ENCODE results near the gene OR51B6.
"Not testable (repeated sequence)": the region's sequence is repeated elsewhere in the genome, so short reads cannot be mapped to it uniquely, and the experiment has no call there.

The OR51B6 gene

DNA sequence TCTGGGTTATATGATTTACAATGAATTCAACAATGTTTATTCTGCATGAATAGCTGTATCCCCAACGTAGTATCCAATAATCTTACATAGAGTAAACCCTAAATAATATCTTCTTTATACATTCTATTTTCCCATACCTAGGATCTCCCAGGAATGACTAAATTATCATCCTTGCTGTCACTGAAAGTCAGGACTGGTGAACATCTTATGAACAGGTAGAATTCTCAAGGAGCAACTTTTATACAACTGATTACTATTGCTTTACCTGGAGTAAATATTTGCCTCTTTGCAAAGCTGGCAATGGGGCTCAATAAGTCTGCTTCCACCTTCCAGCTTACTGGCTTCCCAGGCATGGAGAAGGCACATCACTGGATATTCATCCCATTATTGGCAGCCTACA is at the start of gene OR51B6:
Gene OR51B6, plus strand, starts transcription at position 301 of the 400 bp plus-strand sequence. Its CDS starts 0 bp downstream, at position 301.
- DNase-seq, result no peak

GRCh38 chr11:5301846-5302245 is 49.5 kb upstream of the OR51B6 start, which contains the start of gene OR51B4:
TSS of gene OR51B4 (minus strand) at chr11:5301946. CDS start at chr11:5301946, 0 bp downstream.
- no peak for DNase-seq

DNA sequence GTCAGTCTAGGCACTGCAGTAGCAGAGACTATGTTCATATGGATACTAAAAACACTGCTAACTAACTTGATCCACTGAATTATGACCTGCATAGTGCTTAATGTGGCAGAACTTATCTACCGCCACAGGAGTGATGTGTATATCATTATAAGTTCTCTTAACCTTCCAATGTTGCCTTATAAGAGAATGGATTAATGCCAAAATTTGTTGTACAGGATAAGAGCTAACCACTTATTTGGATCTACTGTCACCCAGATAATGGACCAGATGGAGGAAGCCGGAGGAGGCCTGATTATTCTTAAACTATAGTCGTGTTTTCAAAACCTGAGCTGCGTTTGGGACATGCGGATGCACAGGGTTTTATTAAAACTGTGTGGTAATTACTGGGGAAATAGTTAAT is 47.7 kb upstream of the OR51B6 start:
- no peak for DNase-seq

- DNase-seq, result no peak
These were observed 47.3 kb upstream of the OR51B6 start for GRCh38 chr11:5304046-5304445.

GRCh38 chr11:5307256-5308019 is 43.9 kb upstream of the OR51B6 start:
- no peak for DNase-seq

DNA sequence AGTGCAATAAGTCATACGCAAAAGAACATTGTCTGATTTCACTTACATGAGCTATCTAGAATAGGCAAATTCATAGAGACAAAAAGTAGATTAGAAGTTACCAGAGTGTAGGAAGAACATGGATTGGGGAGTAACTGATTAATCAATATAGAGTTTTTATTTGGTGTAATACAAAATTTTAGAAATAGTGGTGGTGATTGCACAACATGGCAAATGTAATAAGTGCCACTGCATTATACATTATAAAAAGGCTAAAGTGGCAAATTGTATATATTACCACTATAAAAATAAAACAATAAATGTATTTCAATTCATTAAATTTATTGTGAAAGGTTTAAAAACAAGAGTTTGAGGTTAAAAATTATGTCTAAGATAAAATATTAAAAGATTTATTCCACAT is 40.9 kb upstream of the OR51B6 start:
- no peak for DNase-seq

DNA sequence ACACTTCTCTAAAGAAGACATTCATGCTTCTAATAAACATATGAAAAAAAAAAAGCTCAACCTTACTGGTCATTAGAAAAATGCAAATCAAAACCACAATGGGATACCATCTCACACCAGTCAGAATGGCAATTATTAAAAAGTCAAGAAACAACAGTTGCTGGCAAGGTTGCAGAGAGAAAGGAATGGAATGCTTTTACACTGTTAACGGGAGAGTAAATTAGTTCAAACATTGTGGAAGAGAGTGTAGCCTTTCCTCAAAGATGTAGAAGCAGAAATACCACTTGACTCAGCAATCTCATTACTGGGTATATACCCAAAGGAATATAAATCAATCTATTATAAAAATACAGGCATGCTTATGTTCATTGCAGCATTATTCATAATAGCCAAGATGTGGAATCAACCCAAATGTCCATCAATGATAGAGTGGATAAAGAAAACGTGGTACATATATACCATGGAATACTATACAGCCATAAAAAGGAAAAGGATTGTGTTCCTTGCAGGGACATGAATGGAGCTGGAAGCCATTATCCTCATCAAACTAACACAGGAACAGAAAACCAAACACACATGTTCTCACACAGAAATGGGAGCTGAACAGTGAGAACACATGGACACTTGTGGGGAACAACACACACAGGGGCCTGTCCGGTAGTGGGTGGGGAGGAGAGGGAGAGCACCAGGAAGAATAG is 37.8 kb upstream of the OR51B6 start:
- not testable (repeated sequence) for DNase-seq

- DNase-seq, result no peak
These were observed 34.0 kb upstream of the OR51B6 start for GRCh38 chr11:5317292-5317691.

GRCh38 chr11:5324197-5324596 is 27.1 kb upstream of the OR51B6 start, which contains the start of gene OR51B2:
TSS of gene OR51B2 (minus strand) at chr11:5324297. CDS start at chr11:5324297, 0 bp downstream.
- no peak for DNase-seq

GRCh38 chr11:5335170-5335569 is 16.1 kb upstream of the OR51B6 start:
- no peak for DNase-seq

GRCh38 chr11:5336331-5336730 is 15.0 kb upstream of the OR51B6 start:
- DNase-seq, result no peak

DNA sequence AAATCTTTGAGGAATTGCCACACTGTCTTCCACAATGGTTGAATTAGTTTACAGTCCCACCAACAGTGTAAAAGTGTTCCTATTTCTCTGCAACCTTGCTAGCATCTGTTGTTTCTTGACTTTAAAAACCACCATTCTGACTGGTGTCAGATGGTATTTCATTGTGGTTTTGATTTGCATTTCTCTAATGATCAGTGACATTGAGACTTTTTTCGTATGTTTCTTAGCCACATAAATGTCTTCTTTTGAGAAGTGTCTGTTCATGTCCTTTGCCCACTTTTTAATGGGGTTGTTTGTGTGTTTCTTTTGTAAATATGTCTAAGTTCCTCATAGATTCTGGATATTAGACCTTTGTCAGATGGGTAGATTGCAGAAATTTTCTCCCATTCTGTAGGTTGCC is 14.1 kb upstream of the OR51B6 start:
- not testable (repeated sequence) for DNase-seq

DNA sequence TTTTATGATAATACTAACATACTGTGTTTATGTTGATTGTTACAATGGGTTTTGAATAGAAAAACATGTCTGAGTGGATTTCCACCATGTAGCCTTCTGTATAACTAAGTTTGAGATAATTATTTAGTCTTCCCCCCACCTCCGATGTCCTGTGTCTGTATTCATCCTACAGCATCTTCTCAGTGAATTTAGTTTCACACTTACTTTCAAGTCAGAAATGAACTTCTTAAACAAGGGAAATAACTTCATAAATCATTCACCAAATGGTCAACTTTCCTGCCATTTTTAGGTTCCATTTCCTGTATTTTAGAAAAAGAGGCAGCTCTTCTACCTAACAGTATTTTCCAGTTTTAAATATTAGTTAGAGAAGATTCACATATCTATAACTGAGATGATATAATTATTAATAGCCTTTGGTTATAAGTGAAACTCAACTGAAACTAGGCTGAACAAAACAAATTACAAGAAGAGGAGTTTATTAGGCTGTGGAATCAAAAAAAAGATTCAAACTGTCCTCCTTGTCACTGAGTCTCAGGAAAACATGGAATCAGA is 11.5 kb upstream of the OR51B6 start:
- no peak for DNase-seq

DNA sequence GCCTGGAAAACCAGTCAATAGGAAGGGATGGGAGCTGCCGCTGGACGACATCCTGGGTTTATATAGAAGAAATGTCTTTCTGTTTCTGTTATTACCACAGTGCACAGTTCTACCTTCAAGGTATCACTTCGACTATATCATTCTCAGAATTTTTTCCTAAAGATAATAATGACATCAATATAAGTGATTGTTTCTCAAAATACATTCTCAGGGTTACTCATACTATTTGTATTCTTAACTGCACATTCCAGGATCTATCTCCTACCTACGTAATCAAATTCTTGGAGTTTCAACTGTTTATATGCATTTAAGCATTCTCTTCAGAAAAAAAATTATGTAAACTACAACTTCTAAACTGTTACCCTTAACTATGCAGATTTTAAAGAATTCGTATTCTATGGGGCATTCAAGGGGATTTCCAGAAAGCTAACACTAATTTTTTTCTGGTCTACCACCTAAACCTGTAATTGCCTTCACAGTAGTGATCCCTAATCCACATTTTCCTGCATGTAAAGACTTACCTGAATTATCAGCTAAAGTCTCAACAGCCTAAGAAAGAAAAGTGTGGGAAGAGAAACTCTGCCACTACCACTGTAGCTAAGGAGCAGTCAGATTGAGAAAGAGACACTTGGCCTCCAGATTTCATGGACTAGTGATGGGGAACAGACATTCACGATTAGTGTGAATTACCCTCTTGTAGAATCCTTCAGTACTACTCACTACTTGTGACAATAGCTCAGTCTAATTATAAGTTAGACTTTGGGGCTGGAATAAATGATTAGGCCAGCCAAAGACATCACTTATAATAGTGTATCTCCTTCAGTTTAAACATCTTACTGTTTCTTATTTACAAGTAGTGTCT is 7.6 kb upstream of the OR51B6 start, which contains the start of gene OR51B5:
Gene OR51B5, minus strand, starts transcription at position 51 of the 862 bp plus-strand sequence. Its CDS starts 0 bp downstream, at position 51.
- DNase-seq, result no peak

DNA sequence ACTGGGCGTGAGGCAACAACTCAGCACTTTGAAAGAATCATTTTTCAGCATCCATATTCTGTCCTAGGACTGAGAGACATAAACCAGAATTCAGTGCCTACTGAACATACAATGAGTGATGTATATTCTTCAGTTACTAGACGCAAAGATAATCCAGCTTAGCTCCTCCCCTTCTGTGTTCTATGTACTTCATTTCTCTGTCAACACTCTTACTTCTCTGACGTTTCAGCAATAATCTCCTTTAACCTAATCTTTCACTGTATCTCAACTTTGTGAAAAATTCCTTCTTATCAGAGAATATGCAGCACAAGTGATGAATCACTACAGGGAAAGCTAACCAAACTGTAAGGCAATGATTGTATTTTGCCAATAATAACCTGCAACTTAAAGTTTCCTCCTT is 5.5 kb upstream of the OR51B6 start:
- no peak for DNase-seq

DNA sequence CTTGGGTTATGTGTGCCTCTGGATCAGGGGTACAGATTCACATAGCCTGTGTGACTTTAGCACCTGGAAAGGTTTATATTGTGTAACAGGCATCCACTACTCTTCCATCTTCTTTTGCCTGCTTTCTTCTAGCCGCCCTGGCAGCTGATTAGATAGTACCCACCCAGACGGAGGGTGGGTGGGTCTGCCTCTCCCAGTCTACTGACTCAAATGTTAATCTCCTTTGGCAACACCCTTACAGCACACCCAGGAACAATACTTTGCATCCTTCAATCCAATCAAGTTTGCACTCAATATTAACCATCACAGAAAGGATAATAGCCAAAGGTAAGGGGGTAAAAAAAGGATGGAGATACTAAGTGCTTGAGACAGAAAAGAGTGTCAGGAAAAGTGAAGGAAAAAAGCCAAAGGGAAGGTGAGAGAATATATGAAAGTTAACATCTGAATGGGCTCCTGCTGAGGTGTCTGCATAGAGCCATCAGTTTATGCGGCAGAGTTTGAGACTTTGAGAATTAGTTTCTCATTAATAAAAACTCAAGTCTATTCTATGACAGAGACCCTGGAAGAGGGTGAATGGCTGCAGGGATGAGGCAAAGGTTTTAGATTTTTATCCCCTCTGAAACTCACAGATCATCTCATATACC is 2.6 kb upstream of the OR51B6 start:
- DNase-seq, result no peak

GRCh38 chr11:5349550-5349949 is 1.8 kb upstream of the OR51B6 start:
- no peak for DNase-seq

GRCh38 chr11:5356031-5356430 is 4.7 kb downstream of the OR51B6 start:
- not testable (repeated sequence) for DNase-seq

- DNase-seq, result no peak
These were observed 10.8 kb downstream of the OR51B6 start for GRCh38 chr11:5362017-5362625.

- no peak for DNase-seq
These were observed 12.4 kb downstream of the OR51B6 start for GRCh38 chr11:5363679-5364078.

DNA sequence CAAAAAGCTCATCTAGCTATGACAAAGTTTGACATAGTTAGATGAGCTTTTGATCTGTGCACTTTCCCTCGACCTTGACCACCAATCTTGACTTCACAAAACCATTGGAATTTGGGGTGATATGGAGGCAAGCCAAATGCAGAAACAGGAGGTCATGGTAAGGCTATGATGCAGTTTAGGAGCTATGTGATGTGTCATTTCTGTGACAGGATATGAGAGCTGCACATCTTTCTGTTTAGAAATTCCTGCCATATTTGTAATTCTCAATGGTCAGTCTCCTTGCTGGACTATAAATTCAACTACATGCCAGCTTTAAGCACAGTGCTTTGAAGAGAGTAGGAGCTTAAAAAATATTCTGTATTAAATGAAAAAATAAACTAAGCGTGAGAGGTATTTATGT is 12.9 kb downstream of the OR51B6 start:
- DNase-seq, result no peak

DNA sequence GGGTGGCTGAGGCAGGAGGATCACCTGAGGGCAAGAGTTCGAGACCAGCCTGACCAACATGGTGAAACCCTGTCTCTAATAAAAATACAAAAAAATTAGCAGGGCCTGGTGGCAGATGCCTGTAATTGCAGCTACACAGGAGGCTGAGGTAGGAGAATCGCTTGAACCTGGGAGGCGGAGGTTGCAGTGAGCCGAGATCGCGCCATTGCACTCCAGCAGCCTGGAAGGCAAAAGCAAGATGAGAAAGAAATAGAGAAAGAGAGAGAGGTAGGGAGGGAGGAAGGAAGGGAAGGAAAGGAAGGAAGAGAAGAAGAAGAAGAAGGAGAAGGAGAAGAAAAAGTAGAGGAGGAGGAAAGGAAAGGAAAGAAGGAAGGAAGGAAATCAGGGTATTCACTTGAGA is 15.1 kb downstream of the OR51B6 start:
- not testable (repeated sequence) for DNase-seq
